Fibroblast of lung (primary cell): Measurements from ENCODE around the gene CC2D1B. TPM values are rescaled to one million over a fixed set of nuclear protein-coding genes. Genes with fewer than 3 reads are reported as not detected.
A peak's percentile ranks its signal among the peaks of the same experiment; 100 is the strongest.

Experiments
- DNase-seq, 2 donors: peaks; one replicate each; pipeline versions ENCODE4 v3.0.0 to v3.0.0-alpha.2; 2010; ENCODE audit warnings: low read depth in 2 of 2
- H2AFZ ChIP-seq: 2 replicates; pipeline ENCODE4 v1.5.1; 2012; ENCODE audit warnings: low read length, control low read depth, inconsistent platforms
- H3K27ac ChIP-seq: 2 replicates; pipeline ENCODE4 v1.5.1; 2011; ENCODE audit warnings: low read length, control low read depth; ENCODE audit not compliant: insufficient read depth
- H3K27me3 ChIP-seq: 2 replicates; pipeline ENCODE4 v1.5.1; 2011; ENCODE audit warnings: mild to moderate bottlenecking, low read length; ENCODE audit not compliant: control insufficient read depth, insufficient read depth
- H3K36me3 ChIP-seq: 2 replicates; pipeline ENCODE4 v1.5.1; 2011; ENCODE audit warnings: low read length; ENCODE audit not compliant: control insufficient read depth, insufficient read depth
- H3K4me1 ChIP-seq: 2 replicates; pipeline ENCODE4 v1.5.1; 2011; ENCODE audit warnings: low read length; ENCODE audit not compliant: control insufficient read depth, insufficient read depth; ENCODE audit errors: extremely low read depth
- H3K4me2 ChIP-seq: 2 replicates; pipeline ENCODE4 v1.5.1; 2011; ENCODE audit warnings: low read length, control low read depth; ENCODE audit not compliant: insufficient read depth; ENCODE audit errors: extremely low read depth
- H3K4me3 ChIP-seq, 4 experiments: fragments of 200-600 bp in 1 of 4; sonication (generic) in 1 of 4; replicated peaks in 1 of 4; 2 replicates each; pipeline ENCODE4 v1.5.1; 2011 to 2016; ENCODE audit warnings: low read length in 4 of 4, low read depth in 3 of 4, mild to moderate bottlenecking in 3 of 4, control low read depth in 2 of 4, inconsistent platforms in 1 of 4, mixed read lengths in 1 of 4; ENCODE audit not compliant: insufficient read depth in 1 of 4; ENCODE audit errors: control extremely low read depth in 1 of 4
- H3K79me2 ChIP-seq: 2 replicates; pipeline ENCODE4 v1.5.1; 2012; ENCODE audit warnings: mild to moderate bottlenecking, low read length, inconsistent platforms; ENCODE audit not compliant: control insufficient read depth, insufficient read depth
- H3K9ac ChIP-seq: 2 replicates; pipeline ENCODE4 v1.5.1; 2011; ENCODE audit warnings: mild to moderate bottlenecking, low read length, control low read depth; ENCODE audit not compliant: insufficient read depth
- H3K9me3 ChIP-seq: 2 replicates; pipeline ENCODE4 v1.5.1; 2012; ENCODE audit warnings: low read depth, low read length; ENCODE audit not compliant: control insufficient read depth, insufficient read depth
- H4K20me1 ChIP-seq: 2 replicates; pipeline ENCODE4 v1.5.1; 2011; ENCODE audit warnings: low read length; ENCODE audit not compliant: control insufficient read depth, insufficient read depth; ENCODE audit errors: extremely low read depth
- EZH2 ChIP-seq: IDR thresholded peaks from 2 replicates; pipeline ENCODE4 v1.5.1; 2012; ENCODE audit warnings: low read length, control low read depth, mild to moderate bottlenecking; ENCODE audit errors: missing control alignments
- polyA plus RNA-seq, 2 donors: library from polyadenylated mRNA; depleted of rRNA in 1 of 2; stranded (reverse) in 1 of 2; unstranded in 1 of 2; fragments of >200 nt; gene quantifications; 2 replicates each; pipeline ENCODE4 v1.2.1, GENCODE V29; 2011 to 2012; ENCODE audit warnings: missing spikeins in 1 of 2
- total RNA-seq: library from RNA; depleted of rRNA; stranded (reverse); fragments of >200 nt; gene quantifications from 2 replicates; pipeline ENCODE4 v1.2.1, GENCODE V29; 2014
- TF ChIP-seq, protein P1 (sequence below), 2 donors: IDR thresholded peaks in 1 of 2; conservative IDR thresholded peaks in 1 of 2; 1 replicate in 1 of 2; 2 replicates in 1 of 2; pipeline ENCODE4 v1.5.1; 2011 to 2012; ENCODE audit warnings: low read length in 2 of 2, control low read depth in 1 of 2, inconsistent platforms in 1 of 2, low read depth in 1 of 2, mild to moderate bottlenecking in 1 of 2

Gene CC2D1B
- total and polyA plus RNA-seq, 2 donors (not counting 1 experiment from before 2014, with no cell fraction given) = 14.9 to 28.9 TPM

DNA sequence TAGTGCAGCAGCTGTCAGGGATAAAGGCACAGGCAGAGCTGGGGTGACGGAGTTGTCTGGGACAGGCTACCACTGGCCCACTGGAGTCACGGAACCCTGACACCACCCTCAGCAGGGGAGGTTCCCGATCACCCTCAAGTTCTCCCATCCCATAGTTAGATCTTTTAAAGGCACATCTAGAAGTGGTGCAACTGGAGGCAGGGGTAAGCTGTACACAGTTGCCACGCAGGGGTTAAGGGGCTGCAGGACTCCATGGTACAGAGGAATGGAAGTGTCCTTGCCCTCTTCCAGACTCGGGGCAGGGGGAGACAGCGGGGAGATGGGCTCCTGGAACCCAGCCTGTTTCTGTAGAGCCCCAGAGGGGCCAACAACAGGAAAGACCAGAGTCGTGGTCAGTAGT is 13.3 kb downstream of the CC2D1B start:
- Histone ChIP-seq H2AFZ (no peak overlapping the region), H3K27ac (no peak overlapping the region), H3K4me2 (no peak overlapping the region), H3K9ac (no peak overlapping the region), H3K9me3 (no peaks in the 10 kb centered on the region), H3K4me3 (no peak overlapping the region), H4K20me1 (no peaks in the 10 kb centered on the region), H3K79me2 (no peaks in the 10 kb centered on the region), H3K4me1 (no peaks in the 10 kb centered on the region), H3K27me3 (no peaks in the 10 kb centered on the region), H3K36me3 (peaks cover 24% of the 10 kb centered on the region)
- no peak for TF ChIP-seq EZH2
- TF ChIP-seq, protein P1, sequence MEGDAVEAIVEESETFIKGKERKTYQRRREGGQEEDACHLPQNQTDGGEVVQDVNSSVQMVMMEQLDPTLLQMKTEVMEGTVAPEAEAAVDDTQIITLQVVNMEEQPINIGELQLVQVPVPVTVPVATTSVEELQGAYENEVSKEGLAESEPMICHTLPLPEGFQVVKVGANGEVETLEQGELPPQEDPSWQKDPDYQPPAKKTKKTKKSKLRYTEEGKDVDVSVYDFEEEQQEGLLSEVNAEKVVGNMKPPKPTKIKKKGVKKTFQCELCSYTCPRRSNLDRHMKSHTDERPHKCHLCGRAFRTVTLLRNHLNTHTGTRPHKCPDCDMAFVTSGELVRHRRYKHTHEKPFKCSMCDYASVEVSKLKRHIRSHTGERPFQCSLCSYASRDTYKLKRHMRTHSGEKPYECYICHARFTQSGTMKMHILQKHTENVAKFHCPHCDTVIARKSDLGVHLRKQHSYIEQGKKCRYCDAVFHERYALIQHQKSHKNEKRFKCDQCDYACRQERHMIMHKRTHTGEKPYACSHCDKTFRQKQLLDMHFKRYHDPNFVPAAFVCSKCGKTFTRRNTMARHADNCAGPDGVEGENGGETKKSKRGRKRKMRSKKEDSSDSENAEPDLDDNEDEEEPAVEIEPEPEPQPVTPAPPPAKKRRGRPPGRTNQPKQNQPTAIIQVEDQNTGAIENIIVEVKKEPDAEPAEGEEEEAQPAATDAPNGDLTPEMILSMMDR (conservative IDR thresholded peaks at IDR 0.05 in 1 of 2, IDR thresholded peaks at IDR 0.05 in 1 of 2; ENCODE audit: low read depth in 1 of 2, low read length in 2 of 2) = no peak
- DNase-seq = no peak

DNA sequence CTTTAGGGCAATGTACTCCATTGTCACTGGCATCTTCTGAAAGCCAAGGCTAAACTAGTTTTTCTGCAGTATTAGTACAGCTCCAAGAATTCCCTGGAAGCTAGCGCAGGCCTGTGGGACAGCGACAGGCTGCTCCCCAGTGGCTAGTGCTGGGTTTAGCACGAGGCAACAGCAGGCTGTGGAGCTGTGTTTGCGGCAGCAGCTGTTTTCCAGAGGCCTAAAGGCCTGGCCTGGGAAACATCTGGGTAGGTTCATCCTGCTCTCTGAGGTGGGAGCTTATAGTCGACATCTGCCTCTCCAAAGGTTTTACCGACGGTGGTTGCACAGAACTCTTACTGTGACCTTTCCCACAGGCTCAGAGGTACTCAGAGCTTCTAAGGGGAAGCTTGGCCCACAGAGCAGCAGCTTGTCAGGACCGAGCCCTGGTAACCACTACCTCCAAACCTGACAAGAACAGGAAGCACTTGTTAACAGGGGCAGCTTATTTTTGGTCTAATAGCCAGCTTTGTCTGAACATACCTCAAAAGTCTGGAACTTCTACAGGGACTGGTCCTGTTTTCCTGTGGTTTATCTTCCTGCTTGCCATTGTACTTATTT is 17.2 kb downstream of the CC2D1B start:
- no peak overlapping the region for H3K9ac ChIP-seq
- no peak overlapping the region for H3K27ac ChIP-seq
- no peaks in the 10 kb centered on the region for H3K79me2 ChIP-seq
- H3K36me3 ChIP-seq = peaks cover 7% of the 10 kb centered on the region
- H3K4me1 ChIP-seq = no peaks in the 10 kb centered on the region
- no peak overlapping the region for H3K4me3 ChIP-seq
- no peaks in the 10 kb centered on the region for H3K27me3 ChIP-seq
- no peaks in the 10 kb centered on the region for H3K9me3 ChIP-seq
- H2AFZ ChIP-seq = no peak overlapping the region
- H4K20me1 ChIP-seq = no peaks in the 10 kb centered on the region
- H3K4me2 ChIP-seq = no peak overlapping the region
- peak; percentile 28 to 48 for DNase-seq
- TF ChIP-seq EZH2 = no peak
- TF ChIP-seq, protein P1 (conservative IDR thresholded peaks at IDR 0.05 in 1 of 2, IDR thresholded peaks at IDR 0.05 in 1 of 2; ENCODE audit: low read depth in 1 of 2, low read length in 2 of 2) = peak; percentile 33 to 49

DNA sequence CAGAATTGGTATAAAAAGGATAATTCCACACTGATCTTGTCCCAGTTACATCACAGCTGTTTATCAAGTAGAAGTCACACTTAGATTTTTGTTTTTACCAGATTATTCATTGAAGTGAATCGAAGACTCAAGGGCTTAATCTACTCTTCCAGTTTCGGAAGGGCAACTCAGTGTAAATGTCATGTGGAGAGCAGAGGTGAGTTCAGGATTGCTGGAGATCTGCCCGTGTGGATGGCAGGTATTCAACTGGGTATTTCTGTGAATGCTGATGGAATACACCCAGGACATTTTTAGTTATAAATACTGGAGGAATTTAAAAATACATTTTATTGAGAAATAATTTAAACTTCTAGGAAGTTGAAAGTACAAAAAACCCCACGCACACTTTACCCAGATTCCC is 19.4 kb downstream of the CC2D1B start:
- Histone ChIP-seq H3K9me3 (no peaks in the 10 kb centered on the region), H3K9ac (no peak overlapping the region), H3K27me3 (no peaks in the 10 kb centered on the region), H3K4me2 (no peak overlapping the region), H3K79me2 (no peaks in the 10 kb centered on the region), H2AFZ (no peak overlapping the region), H3K4me1 (no peaks in the 10 kb centered on the region), H3K4me3 (no peak overlapping the region), H3K36me3 (no peaks in the 10 kb centered on the region), H4K20me1 (no peaks in the 10 kb centered on the region), H3K27ac (no peak overlapping the region)
- no peak for TF ChIP-seq EZH2
- TF ChIP-seq, protein P1 (conservative IDR thresholded peaks at IDR 0.05 in 1 of 2, IDR thresholded peaks at IDR 0.05 in 1 of 2; ENCODE audit: low read depth in 1 of 2, low read length in 2 of 2) = no peak
- no peak for DNase-seq
